K562 (cell line): ENCODE results near the gene ANKRD12. TPM values are rescaled to one million over a fixed set of nuclear protein-coding genes. Genes with fewer than 3 reads are reported as not detected.

Source experiments
- ATAC-seq: fragments of 200-7000 bp; cut with Tn5 transposase; 3 replicates; pipeline ENCODE4 v1.9.1; 2020; ENCODE audit warnings: moderate library complexity
- BruUV-seq: library from RNA; stranded (reverse); fragments of 400-500 nt; replicated peaks from 2 replicates; lab custom pipeline; 2021; lab: Mats Ljungman, UMichigan
- CTCF ChIA-PET: fragments of 300-600 bp; formaldehyde crosslinking; extraction: SDS; loops from one replicate; lab custom pipeline; 2021; ENCODE audit warnings: low intra/inter-chr PET ratio; lab: Yijun Ruan, JAX
- POLR2A ChIA-PET: fragments of 300-600, 350-650 bp; sonication (Branson Sonifier 250); formaldehyde crosslinking; extraction: SDS; loops from one replicate; lab custom pipeline; 2021; ENCODE audit warnings: antibody characterized with exemption, inconsistent platforms; lab: Yijun Ruan, JAX
- DNase-seq, 4 experiments: peaks; one replicate each; pipeline versions ENCODE4 v3.0.0 to v3.0.0-alpha.2; 2011 to 2018; ENCODE audit warnings: low spot score in 3 of 4, mixed read lengths in 3 of 4; ENCODE audit errors: extremely low read depth in 1 of 4
- FAIRE-seq: peaks from 2 replicates; lab custom pipeline; 2011; peaks lifted over from hg19 to GRCh38; lab: Jason Lieb, UNC
- H2AFZ ChIP-seq: 2 replicates; pipeline ENCODE4 v1.6.0; 2011; ENCODE audit warnings: low read depth, low read length, control low read depth, inconsistent platforms
- H3K27ac ChIP-seq: fragments of 200-600 bp; 3 replicates; pipeline ENCODE4 v1.8.0; 2011; ENCODE audit warnings: low read depth, mild to moderate bottlenecking, control low read depth, inconsistent platforms, low read length, moderate library complexity, mixed read lengths; ENCODE audit errors: extremely low read depth
- H3K27me3 ChIP-seq, 2 experiments: fragments of 300-600 bp in 1 of 2; 2 replicates in 1 of 2; 3 replicates in 1 of 2; pipeline versions ENCODE4 v1.6.0 to v1.8.0; 2011; ENCODE audit warnings: inconsistent platforms in 2 of 2, low read length in 2 of 2, mild to moderate bottlenecking in 1 of 2, mixed read lengths in 1 of 2, moderate library complexity in 1 of 2; ENCODE audit not compliant: control insufficient read depth in 2 of 2, insufficient read depth in 2 of 2
- H3K36me3 ChIP-seq: fragments of 300-600 bp; 3 replicates; pipeline ENCODE4 v1.8.0; 2011; ENCODE audit warnings: mild to moderate bottlenecking, low read length, inconsistent platforms; ENCODE audit not compliant: control insufficient read depth, insufficient read depth
- H3K4me1 ChIP-seq, 2 experiments: fragments of 200-600 bp in 1 of 2; replicated peaks in 1 of 2; 2 replicates in 1 of 2; 3 replicates in 1 of 2; pipeline versions ENCODE4 v1.5.1 to v1.8.0; 2011; ENCODE audit warnings: inconsistent platforms in 2 of 2, low read length in 2 of 2, mild to moderate bottlenecking in 1 of 2, mixed read lengths in 1 of 2, moderate library complexity in 1 of 2; ENCODE audit not compliant: control insufficient read depth in 2 of 2, insufficient read depth in 2 of 2
- H3K4me2 ChIP-seq: 2 replicates; pipeline ENCODE4 v1.6.1; 2011; ENCODE audit warnings: low read length, control low read depth, inconsistent platforms, mixed read lengths; ENCODE audit not compliant: insufficient read depth
- H3K4me3 ChIP-seq: fragments of 200-600 bp; sonication (generic), shearing (Covaris generic); 2 replicates; pipeline ENCODE4 v1.5.1; 2016; ENCODE audit warnings: control low read depth, inconsistent platforms
- H3K79me2 ChIP-seq: fragments of 200-600 bp; 3 replicates; pipeline ENCODE4 v1.8.0; 2011; ENCODE audit warnings: low read length, inconsistent platforms; ENCODE audit not compliant: control insufficient read depth, insufficient read depth
- H3K9ac ChIP-seq, 2 experiments: 2 replicates each; pipeline versions ENCODE4 v1.6.0 to v1.6.1; 2011; ENCODE audit warnings: low read depth in 2 of 2, low read length in 2 of 2, control low read depth in 1 of 2, inconsistent platforms in 1 of 2, mild to moderate bottlenecking in 1 of 2, mixed read lengths in 1 of 2; ENCODE audit not compliant: insufficient read depth in 1 of 2
- H3K9me1 ChIP-seq: one replicate; pipeline ENCODE4 v1.6.0; 2011; ENCODE audit warnings: inconsistent platforms, mild to moderate bottlenecking, low read length, moderate library complexity; ENCODE audit not compliant: control insufficient read depth, insufficient read depth
- H3K9me3 ChIP-seq: replicated peaks from 2 replicates; pipeline ENCODE4 v1.5.1; 2011; ENCODE audit warnings: low read depth, low read length, inconsistent platforms; ENCODE audit not compliant: control insufficient read depth, insufficient read depth
- H4K20me1 ChIP-seq: replicated peaks from 2 replicates; pipeline ENCODE4 v1.6.1; 2011; ENCODE audit warnings: low read length, inconsistent platforms, mixed read lengths; ENCODE audit not compliant: control insufficient read depth, insufficient read depth
- CBFA2T3 ChIP-seq: fragments of 450-650 bp; IDR thresholded peaks from 2 replicates; pipeline ENCODE4 v1.6.1; 2017
- CCAR2 ChIP-seq: fragments of 200-400 bp; formaldehyde crosslinking; IDR thresholded peaks from 2 replicates; pipeline ENCODE4 v1.6.1; 2017; ENCODE audit warnings: mild to moderate bottlenecking, low read depth, low read length
- EP300 ChIP-seq: IDR thresholded peaks from 2 replicates; pipeline ENCODE4 v1.6.1; 2012; ENCODE audit warnings: low read length, improper control_type of control experiment
- FOXK1 ChIP-seq: sonication (generic); formaldehyde crosslinking; IDR thresholded peaks from 2 replicates; pipeline ENCODE4 v1.8.0; 2022; ENCODE audit warnings: missing genetic modification reagents, mild to moderate bottlenecking, borderline replicate concordance
- GMEB1 ChIP-seq: fragments of 250-450 bp; sonication (Bioruptor Pico); IDR thresholded peaks from 2 replicates; pipeline ENCODE4 v1.4.0; 2020; ENCODE audit warnings: mild to moderate bottlenecking
- LEF1 ChIP-seq: fragments of 450-650 bp; IDR thresholded peaks from 2 replicates; pipeline ENCODE4 v1.6.1; 2016; ENCODE audit warnings: mild to moderate bottlenecking
- MEIS2 ChIP-seq: fragments of 450-650 bp; IDR thresholded peaks from 2 replicates; pipeline ENCODE4 v1.6.1; 2014; ENCODE audit warnings: mild to moderate bottlenecking; ENCODE audit not compliant: partially characterized antibody
- MTA2 ChIP-seq: fragments of 450-650 bp; IDR thresholded peaks from 2 replicates; pipeline ENCODE4 v1.6.1; 2016; ENCODE audit warnings: low read depth
- NR3C1 ChIP-seq: sonication (generic); formaldehyde crosslinking; IDR thresholded peaks from 2 replicates; pipeline ENCODE4 v1.8.1; 2022; ENCODE audit warnings: missing genetic modification reagents
- PHF20 ChIP-seq: fragments of 450-650 bp; IDR thresholded peaks from 2 replicates; pipeline ENCODE4 v1.6.1; 2018; ENCODE audit not compliant: partially characterized antibody
- PKNOX1 ChIP-seq: fragments of 450-650 bp; IDR thresholded peaks from 2 replicates; pipeline ENCODE4 v1.6.1; 2016
- PML ChIP-seq: IDR thresholded peaks from 2 replicates; pipeline ENCODE4 v1.6.1; 2012; ENCODE audit warnings: low read length, inconsistent platforms
- RBM25 ChIP-seq: fragments of 200-400 bp; formaldehyde crosslinking; IDR thresholded peaks from 2 replicates; pipeline ENCODE4 v1.6.1; 2018; ENCODE audit warnings: low read length, low read depth, moderate library complexity; ENCODE audit not compliant: severe bottlenecking
- TEAD4 ChIP-seq, 2 experiments: sonication (generic) in 1 of 2; formaldehyde crosslinking in 1 of 2; IDR thresholded peaks; 2 replicates each; pipeline versions ENCODE4 v1.6.1 to v1.8.0; 2012 to 2022; ENCODE audit warnings: borderline replicate concordance in 1 of 2, inconsistent platforms in 1 of 2, low read length in 1 of 2, mild to moderate bottlenecking in 1 of 2, missing genetic modification reagents in 1 of 2
- THAP7 ChIP-seq: fragments of 250-450 bp; sonication (Bioruptor Pico); IDR thresholded peaks from 2 replicates; pipeline ENCODE4 v1.5.0; 2021
- USF2 ChIP-seq: sonication (generic); formaldehyde crosslinking; IDR thresholded peaks from 2 replicates; pipeline ENCODE4 v1.5.0; 2020; ENCODE audit warnings: missing genetic modification reagents
- WHSC1 ChIP-seq: IDR thresholded peaks from one replicate; pipeline ENCODE4 v1.6.1; 2012; ENCODE audit warnings: low read length, control low read depth, inconsistent platforms
- ZFP36 ChIP-seq: fragments of 150-350 bp; IDR thresholded peaks from 2 replicates; pipeline ENCODE4 v1.6.1; 2018; ENCODE audit warnings: low read length, low read depth; ENCODE audit not compliant: partially characterized antibody
- WGBS: fragments of 100-300 bp; shearing (Covaris generic); methylation state at CpG from one replicate; pipeline ENCODE4 v1.1.6; 2016; ENCODE audit warnings: low coverage, mixed read lengths; ENCODE audit not compliant: insufficient coverage; ENCODE audit errors: missing lambda C conversion rate; 5-methylcytosine and 5-hydroxymethylcytosine counted together
- in situ Hi-C: fragments of 300-500 bp; cut with MboI; formaldehyde crosslinking; loops from 4 replicates; pipeline ENCODE4 v1.15.0; 2018; ENCODE audit warnings: inconsistent platforms, mixed read lengths
- intact Hi-C: fragments of 100-400 bp; cut with micrococcal nuclease; formaldehyde crosslinking; loops from 2 replicates; pipeline ENCODE4 v1.14.2; 2022
- polyA plus RNA-seq, 8 experiments: library from polyadenylated mRNA; depleted of rRNA in 4 of 8; stranded (reverse) in 5 of 8; unstranded in 3 of 8; fragments of >200 nt; fragmentation: Nextera tagmentation in 2 of 8; fragmentation: Illumina TruSeq in 1 of 8; extraction: Ambion mirVana in 2 of 8; extraction: Trizol in 1 of 8; gene quantifications; 2 replicates each; pipeline versions ENCODE4 v1.2.1 to v1.2.3, GENCODE V29; 2011 to 2014; ENCODE audit warnings: inconsistent platforms in 1 of 8, missing spikeins in 1 of 8
- total RNA-seq, 7 experiments: library from RNA; depleted of rRNA in 6 of 7; stranded (reverse); fragments of >200 nt in 6 of 7; fragmentation: Illumina TruSeq in 2 of 7; extraction: Trizol in 2 of 7; gene quantifications; 2 replicates each; pipeline versions ENCODE4 v1.2.1 to v1.2.3, GENCODE V29; 2011 to 2021; ENCODE audit warnings: low replicate concordance in 1 of 7

Gene ANKRD12
- total and polyA plus RNA-seq, 9 of the 15 experiments (the other 6 are each of a cell fraction or from before 2014, with no cell fraction given): 6.6 to 28.2 (median 16.0) TPM

GRCh38 chr18:9181275-9181674 is 44.7 kb downstream of the ANKRD12 start:
- H3K4me2 ChIP-seq: no peak overlapping the region
- H3K9ac ChIP-seq: no peak overlapping the region
- H3K9me3 ChIP-seq: no peaks in the 10 kb centered on the region
- BruUV-seq: no TSS peak
- peaks cover 0 to 5% of the 10 kb centered on the region in 2 experiments; a peak in 2 of 5 replicates for H3K4me1 ChIP-seq
- WGBS: 34% methylated on average over 3 of the region's 3 CpGs
- H3K27me3 ChIP-seq: no peaks in the 10 kb centered on the region
- H4K20me1 ChIP-seq: no peaks in the 10 kb centered on the region
- in situ Hi-C loops (no loop called here), intact Hi-C loops (no loop called here)
- FAIRE-seq (no peak), DNase-seq (peak in 1 of 4 experiments; percentile 34), ATAC-seq (peak; percentile 84)
- H3K79me2 ChIP-seq: peaks cover 66% of the 10 kb centered on the region
- peaks cover 19% of the 10 kb centered on the region for H3K36me3 ChIP-seq
- no peaks in the 10 kb centered on the region for H3K9me1 ChIP-seq
- ChIA-PET CTCF (no interaction called here), POLR2A (interaction anchor here (0.6 to 2.6 kb wide), 4 partner anchors 8 to 69 kb away, joined by 3 to 12 read pairs (median 4); no protein-coding TSS in a partner anchor)
- no peak overlapping the region for H2AFZ ChIP-seq
- no peak overlapping the region for H3K27ac ChIP-seq
- H3K4me3 ChIP-seq: no peak overlapping the region
- TF ChIP-seq NR3C1: no peak
- peak; percentile 32 for TF ChIP-seq RBM25
- TF ChIP-seq THAP7: no peak
- no peak for TF ChIP-seq CCAR2
- TF ChIP-seq EP300: 0 out of 2 replicates have a peak, but pooled peaks have one; percentile 7
- TF ChIP-seq MEIS2: peak; percentile 76
- TF ChIP-seq WHSC1: no peak
- TF ChIP-seq TEAD4 (IDR thresholded peaks at IDR 0.05; ENCODE audit: low read length): 0 out of 2 replicates have a peak, but pooled peaks have one; percentile 20
- no peak for TF ChIP-seq TEAD4 (CRISPR knock-in tag; IDR thresholded peaks at IDR 0.05; ENCODE audit: borderline replicate concordance)
- TF ChIP-seq PHF20: no peak
- no peak for TF ChIP-seq MTA2
- no peak for TF ChIP-seq FOXK1
- no peak for TF ChIP-seq PML
- TF ChIP-seq PKNOX1: peak; percentile 53; the same call in 1 of the 2 replicates
- TF ChIP-seq GMEB1 (CRISPR knock-in tag): no peak
- TF ChIP-seq ZFP36: peak; percentile 20
- peak; percentile 36 for TF ChIP-seq CBFA2T3
- TF ChIP-seq USF2 (CRISPR knock-in tag): no peak
- TF ChIP-seq LEF1: peak; percentile 48; the same call in 1 of the 2 replicates
